ENCODE results near the gene ZSCAN18.

Gene ZSCAN18

DNA sequence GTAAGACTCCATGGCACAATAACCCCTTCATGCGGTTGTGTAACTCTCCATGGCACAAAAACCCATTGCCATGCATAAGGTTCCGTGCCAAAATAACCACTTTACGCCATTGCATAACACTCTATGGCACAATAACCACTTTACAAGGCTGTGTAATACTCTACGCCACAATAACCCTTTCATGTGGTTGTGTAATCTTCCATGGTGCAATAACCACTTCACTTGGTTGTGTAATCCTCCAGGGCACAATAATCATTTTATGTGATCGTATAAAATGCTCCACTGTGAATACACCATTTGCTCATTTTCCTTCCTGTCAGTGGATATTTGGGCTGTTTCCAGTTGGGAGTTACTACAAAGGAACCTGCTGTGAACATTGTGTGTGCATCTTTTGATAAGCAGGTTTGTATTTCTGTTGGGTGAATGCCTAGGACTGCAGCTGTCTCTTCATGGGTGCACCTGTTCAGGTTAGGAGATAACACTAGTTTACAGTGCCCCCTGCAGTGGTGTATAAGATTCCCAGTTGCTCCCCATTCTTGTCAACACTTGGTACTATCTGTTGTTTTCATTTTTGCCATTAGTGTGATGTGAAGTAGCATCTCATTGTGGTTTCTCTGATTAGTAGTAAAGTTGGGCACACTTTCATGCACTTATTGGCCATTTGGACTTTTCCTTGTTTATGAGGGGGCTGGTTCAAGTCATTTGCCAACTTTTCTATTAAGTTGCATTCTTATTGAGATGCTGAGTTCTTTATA is 21.1 kb upstream of the ZSCAN18 start:
- DNase-seq (ENCODE audit: low spot score) = no peak
- in situ Hi-C loops (cut with MboI; ENCODE audit: low pct_unique_long_range_greater_than_20kb, low sequenced_read_pairs, unreplicated experiment) = no loop called here
- TF ChIP-seq, protein P1, sequence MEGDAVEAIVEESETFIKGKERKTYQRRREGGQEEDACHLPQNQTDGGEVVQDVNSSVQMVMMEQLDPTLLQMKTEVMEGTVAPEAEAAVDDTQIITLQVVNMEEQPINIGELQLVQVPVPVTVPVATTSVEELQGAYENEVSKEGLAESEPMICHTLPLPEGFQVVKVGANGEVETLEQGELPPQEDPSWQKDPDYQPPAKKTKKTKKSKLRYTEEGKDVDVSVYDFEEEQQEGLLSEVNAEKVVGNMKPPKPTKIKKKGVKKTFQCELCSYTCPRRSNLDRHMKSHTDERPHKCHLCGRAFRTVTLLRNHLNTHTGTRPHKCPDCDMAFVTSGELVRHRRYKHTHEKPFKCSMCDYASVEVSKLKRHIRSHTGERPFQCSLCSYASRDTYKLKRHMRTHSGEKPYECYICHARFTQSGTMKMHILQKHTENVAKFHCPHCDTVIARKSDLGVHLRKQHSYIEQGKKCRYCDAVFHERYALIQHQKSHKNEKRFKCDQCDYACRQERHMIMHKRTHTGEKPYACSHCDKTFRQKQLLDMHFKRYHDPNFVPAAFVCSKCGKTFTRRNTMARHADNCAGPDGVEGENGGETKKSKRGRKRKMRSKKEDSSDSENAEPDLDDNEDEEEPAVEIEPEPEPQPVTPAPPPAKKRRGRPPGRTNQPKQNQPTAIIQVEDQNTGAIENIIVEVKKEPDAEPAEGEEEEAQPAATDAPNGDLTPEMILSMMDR (IDR thresholded peaks at IDR 0.05; ENCODE audit: extremely low read depth, insufficient read depth, missing control alignments) = no peak

DNA sequence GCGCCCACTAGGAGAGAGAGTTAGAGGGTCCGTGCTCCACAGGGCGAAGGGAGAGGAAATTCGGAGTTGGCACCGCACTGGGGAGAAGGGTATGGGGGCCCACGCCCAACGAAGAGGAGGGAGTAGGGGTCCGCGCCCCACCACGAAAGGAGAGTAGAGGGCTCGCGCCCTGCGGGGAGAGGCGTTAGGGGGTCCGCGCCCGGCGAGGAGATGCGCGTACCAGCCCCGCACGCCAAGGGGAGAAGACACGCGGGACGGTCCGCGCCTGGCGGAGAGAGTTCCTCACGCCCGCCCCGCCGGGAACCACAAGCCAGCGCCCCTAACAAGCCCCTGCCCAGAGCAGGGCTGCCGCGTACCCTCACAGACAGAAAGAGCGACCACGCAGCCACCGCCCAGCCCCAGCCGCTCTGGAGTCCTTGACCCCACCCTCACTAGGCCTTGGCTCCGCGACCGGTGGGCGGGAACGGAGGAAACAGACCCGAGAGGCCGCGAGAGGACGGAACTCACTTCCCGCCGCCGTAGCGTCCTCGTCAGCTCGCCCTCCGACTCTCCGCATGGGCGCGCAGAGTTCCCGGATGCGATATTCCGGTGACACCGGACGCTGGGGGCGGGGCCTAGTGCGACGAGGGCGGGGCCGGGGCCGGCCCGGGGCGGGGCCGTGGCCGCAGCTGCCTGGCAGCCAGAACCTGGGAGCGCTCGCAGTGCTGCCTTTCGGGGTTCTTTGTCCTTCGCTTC is 20.0 kb upstream of the ZSCAN18 start:
- DNase-seq (ENCODE audit: low spot score) = no peak
- TF ChIP-seq, protein P1 (IDR thresholded peaks at IDR 0.05; ENCODE audit: extremely low read depth, insufficient read depth, missing control alignments) = no peak
- in situ Hi-C loops (cut with MboI; ENCODE audit: low pct_unique_long_range_greater_than_20kb, low sequenced_read_pairs, unreplicated experiment) = no loop called here

DNA sequence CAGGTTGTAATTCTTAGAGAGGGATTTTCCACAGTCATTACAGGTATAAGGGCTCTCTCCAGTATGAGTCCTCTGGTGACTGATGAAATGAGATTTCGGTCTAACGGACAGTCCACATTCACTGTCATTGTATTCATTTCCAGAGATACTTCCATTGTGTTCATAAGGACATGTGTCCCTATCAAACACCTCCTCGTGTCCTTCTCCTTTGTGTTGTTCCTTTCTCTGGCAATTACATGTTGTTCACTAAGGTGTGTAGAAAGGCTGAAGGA is 10.5 kb upstream of the ZSCAN18 start:
- DNase-seq (ENCODE audit: low spot score) = no peak
- TF ChIP-seq, protein P1 (IDR thresholded peaks at IDR 0.05; ENCODE audit: extremely low read depth, insufficient read depth, missing control alignments) = no peak
- in situ Hi-C loops (cut with MboI; ENCODE audit: low pct_unique_long_range_greater_than_20kb, low sequenced_read_pairs, unreplicated experiment) = no loop called here

DNA sequence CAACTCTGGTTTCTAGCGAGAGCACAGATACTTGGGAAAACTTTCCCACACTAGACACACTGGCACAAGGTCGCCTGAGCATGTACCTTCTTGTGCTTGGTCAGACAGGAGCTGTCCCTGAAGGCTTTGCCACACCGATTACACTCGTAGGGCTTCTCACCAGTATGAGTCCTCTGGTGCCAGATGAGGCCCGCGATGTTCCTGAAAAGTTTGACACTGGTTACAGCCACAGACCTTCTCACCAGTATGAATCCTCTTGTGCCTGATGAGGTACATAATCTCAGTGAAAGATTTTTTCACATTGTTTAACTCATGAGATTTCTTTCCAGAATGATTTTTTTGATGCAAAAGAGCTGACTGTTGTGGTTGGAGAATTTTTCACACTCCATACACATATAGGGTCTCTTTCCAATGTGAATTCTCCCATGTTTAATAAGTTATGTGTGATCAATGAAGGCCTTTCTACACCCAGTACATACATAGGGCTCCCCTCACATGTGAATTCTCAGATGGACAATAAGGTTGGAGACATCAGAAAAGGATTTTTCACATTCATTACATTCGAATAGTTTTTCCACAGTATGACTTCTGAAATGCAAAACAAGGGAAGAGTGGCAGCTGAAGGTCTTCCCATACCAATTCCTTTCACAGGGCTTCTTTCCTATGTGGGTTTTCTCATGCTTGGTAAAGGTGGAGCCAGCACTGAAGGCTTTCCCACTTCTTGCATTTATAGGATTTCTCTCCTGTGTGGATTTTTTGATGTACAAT is 9.9 kb upstream of the ZSCAN18 start:
- TF ChIP-seq, protein P1 (IDR thresholded peaks at IDR 0.05; ENCODE audit: extremely low read depth, insufficient read depth, missing control alignments) = no peak
- DNase-seq (ENCODE audit: low spot score) = no peak
- in situ Hi-C loops (cut with MboI; ENCODE audit: low pct_unique_long_range_greater_than_20kb, low sequenced_read_pairs, unreplicated experiment) = no loop called here

DNA sequence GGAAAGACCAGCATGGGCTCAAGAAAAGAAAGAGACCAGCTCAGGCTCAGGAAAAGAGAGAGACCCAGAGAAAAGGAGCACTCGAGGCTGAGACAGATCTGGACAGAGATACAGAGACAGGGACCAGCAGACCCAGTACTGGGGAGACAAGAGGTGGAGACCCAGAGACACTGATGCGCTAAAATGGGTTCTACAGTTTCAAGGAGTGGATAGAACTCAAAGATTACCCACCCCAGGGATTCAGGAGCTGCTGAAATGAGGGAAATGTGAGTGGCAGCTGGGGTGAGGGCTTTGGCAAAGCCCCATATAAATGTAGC is 609 bp upstream of the ZSCAN18 start:
- TF ChIP-seq, protein P1 (IDR thresholded peaks at IDR 0.05; ENCODE audit: extremely low read depth, insufficient read depth, missing control alignments) = no peak
- no peak for DNase-seq (ENCODE audit: low spot score)
- in situ Hi-C loops (cut with MboI; ENCODE audit: low pct_unique_long_range_greater_than_20kb, low sequenced_read_pairs, unreplicated experiment) = no loop called here

DNA sequence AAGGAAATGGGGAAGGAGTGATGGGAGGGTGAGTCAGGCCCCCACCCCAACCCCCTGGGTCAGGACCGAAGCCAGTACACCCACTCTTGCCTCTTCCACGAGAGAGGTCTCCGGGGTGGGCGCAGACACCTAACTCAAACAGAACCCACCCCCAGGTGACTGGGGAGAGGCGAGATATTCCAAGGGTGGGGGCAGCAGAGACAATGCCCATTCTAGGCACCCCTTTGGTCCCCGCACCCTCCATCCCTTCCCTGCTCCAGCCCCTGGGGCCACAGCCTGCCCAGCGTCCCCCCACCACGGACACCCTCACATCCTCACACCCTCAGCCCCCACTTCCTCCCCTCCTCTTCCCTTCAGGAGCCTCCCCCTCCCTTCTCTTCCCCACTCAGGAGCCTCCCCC is 682 bp downstream of the ZSCAN18 start:
- in situ Hi-C loops (cut with MboI; ENCODE audit: low pct_unique_long_range_greater_than_20kb, low sequenced_read_pairs, unreplicated experiment) = no loop called here
- TF ChIP-seq, protein P1 (IDR thresholded peaks at IDR 0.05; ENCODE audit: extremely low read depth, insufficient read depth, missing control alignments) = no peak
- no peak for DNase-seq (ENCODE audit: low spot score)
